ENCODE measurements around the gene DNAJA3. TPM values are rescaled to one million over a fixed set of nuclear protein-coding genes. Genes with fewer than 3 reads are reported as not detected.

DNAJA3 gene
- total RNA-seq, 1 experiment from 2014 or later = 93.1 TPM

GRCh38 chr16:4475880-4476788 lies 50.5 kb downstream of the DNAJA3 start, which contains the start of gene HMOX2:
Gene HMOX2, plus strand, starts transcription at chr16:4476398. Its CDS starts 29,127 bp downstream, at chr16:4505525.
- Mint-ChIP-seq H3K4me1 (ENCODE audit: low read depth, unreplicated experiment) (peaks cover 9% of the 10 kb centered on the region), H3K36me3 (ENCODE audit: insufficient read depth, unreplicated experiment) (peaks cover 50% of the 10 kb centered on the region), H3K9me3 (ENCODE audit: low read depth, unreplicated experiment) (no peaks in the 10 kb centered on the region), H3K4me3 (ENCODE audit: low read depth, unreplicated experiment) (peak within 1 kb of the TSS; percentile 82), H3K27me3 (ENCODE audit: unreplicated experiment) (no peaks in the 10 kb centered on the region), H3K27ac (ENCODE audit: unreplicated experiment) (peak within 1 kb of the TSS; percentile 79)
- no TSS peak for BruUV-seq (replicated peaks)
- intact Hi-C loops (cut with micrococcal nuclease; ENCODE audit: unreplicated experiment) = no loop called here
- DNase-seq = peak; percentile 99
- CTCF ChIA-PET = interaction anchor here (0.5 to 1.3 kb wide), 7 partner anchors 11 to 110 kb away, joined by 3 to 8 read pairs (median 3); no protein-coding TSS in a partner anchor
- peak; percentile 34 for TF ChIP-seq CTCF (IDR thresholded peaks at IDR 0.05; ENCODE audit: unreplicated experiment)

GRCh38 chr16:4477966-4478365 lies 52.3 kb downstream of the DNAJA3 start:
- CTCF ChIA-PET = interaction anchor here (0.5 to 1.8 kb wide), 10 partner anchors 9 to 576 kb away, joined by 3 to 14 read pairs (median 3); partner anchors contain the start of genes C16orf96 and MGRN1
- no peak for TF ChIP-seq CTCF (IDR thresholded peaks at IDR 0.05; ENCODE audit: unreplicated experiment)
- H3K9me3 Mint-ChIP-seq (ENCODE audit: low read depth, unreplicated experiment) = no peaks in the 10 kb centered on the region
- no peaks in the 10 kb centered on the region for H3K27me3 Mint-ChIP-seq (ENCODE audit: unreplicated experiment)
- H3K4me1 Mint-ChIP-seq (ENCODE audit: low read depth, unreplicated experiment) = peaks cover 17% of the 10 kb centered on the region
- H3K4me3 Mint-ChIP-seq (ENCODE audit: low read depth, unreplicated experiment) = peak overlapping the region; percentile 82
- peak; percentile 52 for DNase-seq
- peaks cover 53% of the 10 kb centered on the region for H3K36me3 Mint-ChIP-seq (ENCODE audit: insufficient read depth, unreplicated experiment)
- H3K27ac Mint-ChIP-seq (ENCODE audit: unreplicated experiment) = peak overlapping the region; percentile 79
- BruUV-seq (replicated peaks) = TSS peak; percentile 22
- intact Hi-C loops (cut with micrococcal nuclease; ENCODE audit: unreplicated experiment) = no loop called here

- Mint-ChIP-seq H3K4me3 (ENCODE audit: low read depth, unreplicated experiment) (no peak overlapping the region), H3K27ac (ENCODE audit: unreplicated experiment) (no peak overlapping the region), H3K27me3 (ENCODE audit: unreplicated experiment) (no peaks in the 10 kb centered on the region), H3K36me3 (ENCODE audit: insufficient read depth, unreplicated experiment) (peaks cover 35% of the 10 kb centered on the region), H3K4me1 (ENCODE audit: low read depth, unreplicated experiment) (peaks cover 33% of the 10 kb centered on the region), H3K9me3 (ENCODE audit: low read depth, unreplicated experiment) (no peaks in the 10 kb centered on the region)
- TF ChIP-seq CTCF (IDR thresholded peaks at IDR 0.05; ENCODE audit: unreplicated experiment) = no peak
- BruUV-seq (replicated peaks) = no TSS peak
- intact Hi-C loops (cut with micrococcal nuclease; ENCODE audit: unreplicated experiment) = no loop called here
- CTCF ChIA-PET = interaction anchor here (1.3 kb wide), 1 partner anchor 18 kb away, joined by 3 read pairs; no protein-coding TSS in a partner anchor
- DNase-seq = no peak
Measured at GRCh38 chr16:4481526-4481925, 55.9 kb downstream of the DNAJA3 start.

- H3K4me3 Mint-ChIP-seq (ENCODE audit: low read depth, unreplicated experiment) = no peak overlapping the region
- CTCF ChIA-PET = no interaction called here
Measured at GRCh38 chr16:4481963-4482362, 56.3 kb downstream of the DNAJA3 start.

More at GRCh38 chr16:4481963-4482362, 56.3 kb downstream of the DNAJA3 start:
- H3K36me3 Mint-ChIP-seq (ENCODE audit: insufficient read depth, unreplicated experiment) = peaks cover 33% of the 10 kb centered on the region
- intact Hi-C loops (cut with micrococcal nuclease; ENCODE audit: unreplicated experiment) = no loop called here
- H3K27me3 Mint-ChIP-seq (ENCODE audit: unreplicated experiment) = no peaks in the 10 kb centered on the region
- H3K27ac Mint-ChIP-seq (ENCODE audit: unreplicated experiment) = no peak overlapping the region
- H3K9me3 Mint-ChIP-seq (ENCODE audit: low read depth, unreplicated experiment) = no peaks in the 10 kb centered on the region
- peaks cover 37% of the 10 kb centered on the region for H3K4me1 Mint-ChIP-seq (ENCODE audit: low read depth, unreplicated experiment)
- TF ChIP-seq CTCF (IDR thresholded peaks at IDR 0.05; ENCODE audit: unreplicated experiment) = no peak
- no TSS peak for BruUV-seq (replicated peaks)
- no peak for DNase-seq
